Lower leg skin (tissue), 4 donors: ENCODE data around the gene CDKAL1. TPM values are rescaled to one million over a fixed set of nuclear protein-coding genes. Genes with fewer than 3 reads are reported as not detected.

Experiments
- DNase-seq, 2 donors: peaks; one replicate each; pipeline ENCODE4 v3.0.0-alpha.2; 2019; ENCODE audit warnings: low spot score in 2 of 2
- H3K4me3 ChIP-seq: fragments of 200-600 bp; sonication (generic); 2 replicates; pipeline ENCODE4 v1.5.1; 2017; ENCODE audit warnings: mild to moderate bottlenecking, low read depth; ENCODE audit not compliant: poor library complexity, severe bottlenecking
- CTCF ChIP-seq, 3 donors: fragments of 450-650 bp; IDR thresholded peaks; one replicate each; pipeline ENCODE4 v1.5.1; 2016; ENCODE audit warnings: antibody characterized with exemption in 3 of 3, mild to moderate bottlenecking in 3 of 3, moderate library complexity in 2 of 3
- POLR2A ChIP-seq, 2 donors: fragments of 450-650 bp; IDR thresholded peaks; one replicate each; pipeline ENCODE4 v1.6.1; 2016 to 2017; ENCODE audit warnings: antibody characterized with exemption in 2 of 2, mild to moderate bottlenecking in 1 of 2, moderate library complexity in 1 of 2
- WGBS, 2 donors: methylation state at CpG; one replicate each; pipeline ENCODE4 v1.1.5; 2018; 5-methylcytosine and 5-hydroxymethylcytosine counted together
- intact Hi-C: fragments of 100-400 bp; cut with DNase I; formaldehyde crosslinking; loops from one replicate; pipeline ENCODE4 v1.15.0; 2023; ENCODE audit warnings: low total_unique reads
- total RNA-seq, 4 donors: library from RNA; depleted of rRNA; stranded (reverse); fragments of >200 nt; gene quantifications; one replicate each; pipeline ENCODE4 v1.1.0, GENCODE V29; 2016

CDKAL1 gene
- total RNA-seq, 4 donors from 2014 or later = 10.3 to 18.0 (median 11.6) TPM

GRCh38 chr6:20575704-20576451 lies 41.6 kb downstream of the CDKAL1 start:
- WGBS, 2 donors = 78 to 79% methylated on average over 4 of the region's 4 CpGs
- no peak overlapping the region for H3K4me3 ChIP-seq
- DNase-seq = no peak
- intact Hi-C loops = loop anchor here (10.0 kb wide), 1 partner anchor 1009 kb away; no protein-coding TSS in a partner anchor
- TF ChIP-seq POLR2A (IDR thresholded peaks at IDR 0.05) = no peak

- TF ChIP-seq POLR2A (IDR thresholded peaks at IDR 0.05) = no peak
- TF ChIP-seq CTCF (IDR thresholded peaks at IDR 0.05) = no peak
- intact Hi-C loops = loop anchor here (10.0 kb wide), 1 partner anchor 1008 kb away; no protein-coding TSS in a partner anchor
- DNase-seq = no peak
- no peak overlapping the region for H3K4me3 ChIP-seq
- 93 to 95% methylated on average over 3 of the region's 3 CpGs for WGBS, 2 donors
Measured at GRCh38 chr6:20577173-20577688, 43.0 kb downstream of the CDKAL1 start.

- DNase-seq = no peak
- TF ChIP-seq POLR2A (IDR thresholded peaks at IDR 0.05) (no peak), CTCF (IDR thresholded peaks at IDR 0.05) (no peak)
- H3K4me3 ChIP-seq = no peak overlapping the region
- intact Hi-C loops = no loop called here
- WGBS, 2 donors = 97 to 100% methylated on average over 1 of the region's 1 CpG
Measured at GRCh38 chr6:20581070-20581469, 46.8 kb downstream of the CDKAL1 start.

- intact Hi-C loops = no loop called here
- WGBS, 2 donors = 87 to 90% methylated on average over 4 of the region's 4 CpGs
- TF ChIP-seq POLR2A (IDR thresholded peaks at IDR 0.05) (no peak), CTCF (IDR thresholded peaks at IDR 0.05) (no peak)
- DNase-seq = no peak
- H3K4me3 ChIP-seq = no peak overlapping the region
Measured at GRCh38 chr6:20582586-20583443, 48.6 kb downstream of the CDKAL1 start.

- no peak overlapping the region for H3K4me3 ChIP-seq
- intact Hi-C loops = no loop called here
- TF ChIP-seq CTCF (IDR thresholded peaks at IDR 0.05) = no peak
- TF ChIP-seq POLR2A (IDR thresholded peaks at IDR 0.05) = no peak
- 48 to 56% methylated on average over 3 of the region's 3 CpGs for WGBS, 2 donors
- DNase-seq = no peak
Measured at GRCh38 chr6:20583444-20583800, 49.2 kb downstream of the CDKAL1 start.
